Measurements from ENCODE around the gene SURF6. TPM values are rescaled to one million over a fixed set of nuclear protein-coding genes. Genes with fewer than 3 reads are reported as not detected.

The SURF6 gene
- total RNA-seq, 1 donor from 2014 or later, result 23.9 TPM

GRCh38 chr9:133382507-133383141 lies 46.6 kb upstream of the SURF6 start:
- Mint-ChIP-seq H3K9me3 (no peaks in the 10 kb centered on the region), H3K36me3 (ENCODE audit: low read depth) (no peaks in the 10 kb centered on the region), H3K27me3 (no peaks in the 10 kb centered on the region), H3K4me3 (no peak overlapping the region), H3K4me1 (no peaks in the 10 kb centered on the region), H3K27ac (no peak overlapping the region)
- DNase-seq (no peak), ATAC-seq (ENCODE audit: low read depth) (no peak)
- intact Hi-C loops (cut with micrococcal nuclease), result no loop called here
- ChIA-PET CTCF (no interaction called here), POLR2A (no interaction called here)
- TF ChIP-seq, protein P1, sequence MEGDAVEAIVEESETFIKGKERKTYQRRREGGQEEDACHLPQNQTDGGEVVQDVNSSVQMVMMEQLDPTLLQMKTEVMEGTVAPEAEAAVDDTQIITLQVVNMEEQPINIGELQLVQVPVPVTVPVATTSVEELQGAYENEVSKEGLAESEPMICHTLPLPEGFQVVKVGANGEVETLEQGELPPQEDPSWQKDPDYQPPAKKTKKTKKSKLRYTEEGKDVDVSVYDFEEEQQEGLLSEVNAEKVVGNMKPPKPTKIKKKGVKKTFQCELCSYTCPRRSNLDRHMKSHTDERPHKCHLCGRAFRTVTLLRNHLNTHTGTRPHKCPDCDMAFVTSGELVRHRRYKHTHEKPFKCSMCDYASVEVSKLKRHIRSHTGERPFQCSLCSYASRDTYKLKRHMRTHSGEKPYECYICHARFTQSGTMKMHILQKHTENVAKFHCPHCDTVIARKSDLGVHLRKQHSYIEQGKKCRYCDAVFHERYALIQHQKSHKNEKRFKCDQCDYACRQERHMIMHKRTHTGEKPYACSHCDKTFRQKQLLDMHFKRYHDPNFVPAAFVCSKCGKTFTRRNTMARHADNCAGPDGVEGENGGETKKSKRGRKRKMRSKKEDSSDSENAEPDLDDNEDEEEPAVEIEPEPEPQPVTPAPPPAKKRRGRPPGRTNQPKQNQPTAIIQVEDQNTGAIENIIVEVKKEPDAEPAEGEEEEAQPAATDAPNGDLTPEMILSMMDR (IDR thresholded peaks at IDR 0.05), result no peak

DNA sequence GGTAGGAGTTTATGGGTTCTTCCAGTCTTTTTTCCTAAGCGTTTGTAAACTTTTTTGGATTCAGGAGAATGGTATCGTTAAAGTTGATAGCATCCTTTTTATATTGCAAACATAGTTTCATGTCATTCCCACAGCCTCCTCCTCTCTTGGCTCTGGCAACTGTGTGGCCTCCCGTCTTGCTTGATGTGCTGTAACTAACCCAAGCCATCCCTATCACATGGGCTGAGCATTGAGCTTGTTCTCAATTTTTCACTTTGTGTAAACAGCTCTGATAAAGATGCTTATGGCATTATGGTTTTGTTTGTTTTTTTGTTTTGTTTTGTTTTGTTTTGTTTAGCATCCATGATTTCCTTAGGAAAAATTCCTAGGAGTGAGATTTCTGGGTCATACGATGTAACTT lies 44.7 kb upstream of the SURF6 start:
- TF ChIP-seq, protein P1 (IDR thresholded peaks at IDR 0.05), result no peak
- Mint-ChIP-seq H3K9me3 (no peaks in the 10 kb centered on the region), H3K36me3 (ENCODE audit: low read depth) (no peaks in the 10 kb centered on the region), H3K27me3 (no peaks in the 10 kb centered on the region), H3K4me1 (peaks cover 3% of the 10 kb centered on the region), H3K27ac (no peak overlapping the region), H3K4me3 (no peak overlapping the region)
- DNase-seq (no peak), ATAC-seq (ENCODE audit: low read depth) (no peak)
- POLR2A ChIA-PET, result interaction anchor here (0.6 kb wide), 1 partner anchor 79 kb away, joined by 3 read pairs; the partner anchor contains the start of gene CACFD1
- CTCF ChIA-PET, result no interaction called here
- intact Hi-C loops (cut with micrococcal nuclease), result no loop called here

DNA sequence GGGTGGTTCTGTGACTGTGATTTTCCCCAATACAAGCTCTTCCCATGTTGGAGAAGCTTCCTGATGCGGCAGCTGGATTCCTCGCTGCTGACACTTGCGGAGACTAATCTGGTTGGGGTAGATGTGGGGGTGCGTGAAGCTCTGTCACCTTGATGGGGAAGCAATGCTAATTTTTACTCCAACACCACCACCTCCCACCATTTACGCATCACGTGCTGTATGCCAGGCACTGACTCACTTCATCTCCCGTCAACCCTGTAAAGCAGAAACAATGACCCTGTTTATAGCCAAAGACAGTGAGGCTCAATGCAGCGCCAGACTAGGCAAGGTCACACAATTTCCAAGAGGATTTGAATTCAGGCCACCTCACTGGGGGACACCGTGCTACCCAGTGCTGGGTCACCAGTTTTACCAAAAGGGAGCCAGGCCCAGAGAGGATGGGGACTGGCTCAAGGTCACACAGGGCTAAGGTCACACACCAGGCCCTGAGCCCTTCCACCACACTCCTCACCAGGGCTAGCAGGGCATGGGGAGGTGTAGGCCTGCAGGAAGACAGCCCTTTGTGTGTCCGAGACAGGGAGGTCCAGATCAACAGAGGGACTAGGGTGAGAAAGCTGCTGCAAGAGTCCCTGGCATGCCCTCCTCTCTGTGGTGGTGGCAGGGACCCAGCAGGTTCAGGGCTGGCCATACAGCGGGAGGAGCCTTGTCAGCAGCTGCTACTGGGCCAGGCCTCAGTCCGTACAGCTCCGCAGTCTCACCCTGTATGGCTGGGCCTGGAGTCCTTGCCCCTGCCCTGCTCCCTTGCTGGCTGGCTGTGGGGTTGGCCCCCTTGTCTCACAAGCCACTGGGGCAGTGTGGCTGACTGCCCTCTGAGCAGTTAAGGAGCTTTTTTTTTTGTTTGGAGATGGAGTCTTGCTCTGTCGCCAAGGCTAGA lies 43.4 kb upstream of the SURF6 start:
- TF ChIP-seq, protein P1 (IDR thresholded peaks at IDR 0.05), result no peak
- Mint-ChIP-seq H3K9me3 (no peaks in the 10 kb centered on the region), H3K27ac (no peak overlapping the region), H3K27me3 (no peaks in the 10 kb centered on the region), H3K4me1 (peaks cover 10% of the 10 kb centered on the region), H3K36me3 (ENCODE audit: low read depth) (peaks cover 3% of the 10 kb centered on the region), H3K4me3 (no peak overlapping the region)
- intact Hi-C loops (cut with micrococcal nuclease), result loop anchor here (10.0 kb wide), 2 partner anchors 645 to 755 kb away; partner anchors contain the start of genes BRD3OS and WDR5
- ATAC-seq (ENCODE audit: low read depth) (no peak), DNase-seq (no peak)
- CTCF ChIA-PET, result interaction anchor here (0.5 to 1.0 kb wide), 3 partner anchors 13 to 49 kb away, joined by 3 read pairs; partner anchors contain the start of genes MED22 and RPL7A
- POLR2A ChIA-PET, result interaction anchor here (0.6 kb wide), 2 partner anchors 56 to 785 kb away, joined by 3 to 5 read pairs; partner anchors contain the start of gene RNU6ATAC

DNA sequence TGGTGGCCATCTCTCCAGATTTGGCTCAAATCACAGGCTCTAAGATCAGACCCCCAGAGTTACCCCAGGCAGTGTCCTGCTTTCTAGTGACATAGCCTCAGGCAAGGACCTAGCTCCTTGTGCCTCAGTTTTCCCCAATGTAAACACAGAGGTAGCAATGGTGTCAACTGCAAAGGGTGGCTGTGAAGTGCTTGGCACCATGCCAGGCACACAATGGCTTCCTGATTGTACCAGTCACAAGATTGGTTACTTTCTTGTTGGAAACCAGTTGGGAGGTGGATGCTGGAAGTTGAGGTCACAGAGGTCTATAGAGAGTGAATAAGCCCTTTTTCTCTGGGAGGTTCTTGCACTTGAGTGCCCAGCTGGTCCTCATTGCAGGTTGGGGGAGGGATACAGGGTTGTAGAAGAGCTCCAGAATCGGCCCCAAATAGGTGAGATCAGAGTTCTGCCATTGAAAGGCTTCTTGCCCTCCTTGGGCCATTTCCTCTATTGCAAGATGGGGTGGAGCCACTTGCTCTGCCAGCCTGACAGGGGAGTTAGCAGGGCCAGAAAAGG lies 42.5 kb upstream of the SURF6 start:
- H3K4me3 Mint-ChIP-seq, result no peak overlapping the region
- H3K27me3 Mint-ChIP-seq, result no peaks in the 10 kb centered on the region
- no peak overlapping the region for H3K27ac Mint-ChIP-seq
- DNase-seq, result no peak
- H3K9me3 Mint-ChIP-seq, result no peaks in the 10 kb centered on the region
- peaks cover 3% of the 10 kb centered on the region for H3K36me3 Mint-ChIP-seq (ENCODE audit: low read depth)
- ChIA-PET POLR2A (interaction anchor here (0.6 kb wide), 1 partner anchor 57 kb away, joined by 3 read pairs; no protein-coding TSS in a partner anchor), CTCF (interaction anchor here (1.0 kb wide), 1 partner anchor 30 kb away, joined by 3 read pairs; the partner anchor contains the start of genes MED22 and RPL7A)
- TF ChIP-seq, protein P1 (IDR thresholded peaks at IDR 0.05), result no peak
- ATAC-seq (ENCODE audit: low read depth), result no peak
- intact Hi-C loops (cut with micrococcal nuclease), result loop anchor here (10.0 kb wide), 2 partner anchors 646 to 756 kb away; partner anchors contain the start of genes BRD3OS and WDR5
- peaks cover 17% of the 10 kb centered on the region for H3K4me1 Mint-ChIP-seq
